Epidermal melanocyte (primary cell): ENCODE results near the gene ASB13.
"Not testable (repeated sequence)": the region's sequence is repeated elsewhere in the genome, so short reads cannot be mapped to it uniquely, and the experiment has no call there.

Source experiments
- DNase-seq: peaks from one replicate; pipeline ENCODE4 v3.0.0; 2011; ENCODE audit warnings: low spot score; ENCODE audit not compliant: insufficient read length

ASB13 gene

GRCh38 chr10:5623081-5623748 is 43.2 kb downstream of the ASB13 start:
- peak; percentile 76 for DNase-seq

GRCh38 chr10:5622186-5622960 is 44.0 kb downstream of the ASB13 start:
- no peak for DNase-seq

DNA sequence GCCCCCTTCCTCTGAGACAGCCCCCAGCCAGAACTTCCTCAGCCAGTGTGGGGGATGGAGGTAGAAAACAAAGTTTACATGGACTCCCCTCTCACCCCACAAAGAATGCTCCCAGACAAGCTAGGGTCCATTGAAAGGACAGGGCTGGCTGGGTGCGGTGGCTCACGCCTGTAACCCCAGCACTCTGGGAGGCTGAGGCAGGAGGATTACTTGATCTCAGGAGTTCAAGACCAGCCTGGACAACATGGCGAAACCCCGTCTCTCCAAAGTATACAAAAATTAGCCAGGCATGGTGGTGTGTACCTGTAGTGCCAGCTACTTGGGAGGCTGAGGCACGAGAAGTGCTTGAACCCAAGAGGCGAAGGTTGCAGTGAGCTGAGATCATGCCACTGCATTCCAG is 45.0 kb downstream of the ASB13 start:
- not testable (repeated sequence) for DNase-seq

DNA sequence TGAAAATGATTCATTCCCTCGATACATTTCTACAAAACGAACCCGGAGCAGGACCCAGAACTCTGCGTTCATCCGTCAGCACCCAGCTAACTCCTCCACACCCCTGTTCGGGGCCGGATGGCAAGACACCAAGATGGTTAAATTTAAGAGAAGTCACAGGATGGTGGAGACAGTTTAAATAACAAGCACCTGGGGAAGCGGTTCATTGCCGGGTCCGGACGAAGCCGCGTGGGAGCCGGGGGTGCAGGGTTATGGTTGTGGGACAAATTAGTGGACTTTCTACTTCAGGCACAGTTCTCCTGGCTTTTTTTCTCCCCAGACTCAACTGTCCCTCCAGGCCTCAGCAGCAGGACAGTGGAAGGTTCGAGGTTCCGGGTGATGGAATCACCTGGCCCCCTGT is 45.4 kb downstream of the ASB13 start:
- no peak for DNase-seq

DNA sequence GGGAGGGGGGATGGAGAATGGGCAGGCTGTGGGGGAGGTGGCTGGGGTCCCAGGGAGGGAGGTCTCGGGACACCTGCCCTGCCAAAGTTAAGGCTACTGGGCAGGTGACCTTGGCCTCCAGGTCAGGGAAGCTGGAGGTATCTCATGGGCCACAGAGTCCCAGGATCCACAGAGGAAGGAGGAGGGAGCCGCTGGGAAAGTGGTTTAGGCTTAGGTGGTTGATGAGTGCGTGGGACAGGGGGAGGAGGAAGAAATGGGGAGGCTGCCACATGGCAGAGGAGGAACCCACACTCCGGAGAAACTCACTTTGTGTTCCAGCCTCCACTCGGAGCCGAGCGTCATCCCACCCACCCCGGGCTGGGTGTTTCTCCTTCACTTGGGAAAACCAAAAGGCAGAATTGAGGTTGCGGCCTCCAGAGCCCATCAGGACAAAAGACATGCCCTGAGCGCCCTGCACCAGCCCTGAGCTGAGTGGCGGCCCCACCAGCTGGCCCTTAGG is 46.1 kb downstream of the ASB13 start:
- no peak for DNase-seq

DNA sequence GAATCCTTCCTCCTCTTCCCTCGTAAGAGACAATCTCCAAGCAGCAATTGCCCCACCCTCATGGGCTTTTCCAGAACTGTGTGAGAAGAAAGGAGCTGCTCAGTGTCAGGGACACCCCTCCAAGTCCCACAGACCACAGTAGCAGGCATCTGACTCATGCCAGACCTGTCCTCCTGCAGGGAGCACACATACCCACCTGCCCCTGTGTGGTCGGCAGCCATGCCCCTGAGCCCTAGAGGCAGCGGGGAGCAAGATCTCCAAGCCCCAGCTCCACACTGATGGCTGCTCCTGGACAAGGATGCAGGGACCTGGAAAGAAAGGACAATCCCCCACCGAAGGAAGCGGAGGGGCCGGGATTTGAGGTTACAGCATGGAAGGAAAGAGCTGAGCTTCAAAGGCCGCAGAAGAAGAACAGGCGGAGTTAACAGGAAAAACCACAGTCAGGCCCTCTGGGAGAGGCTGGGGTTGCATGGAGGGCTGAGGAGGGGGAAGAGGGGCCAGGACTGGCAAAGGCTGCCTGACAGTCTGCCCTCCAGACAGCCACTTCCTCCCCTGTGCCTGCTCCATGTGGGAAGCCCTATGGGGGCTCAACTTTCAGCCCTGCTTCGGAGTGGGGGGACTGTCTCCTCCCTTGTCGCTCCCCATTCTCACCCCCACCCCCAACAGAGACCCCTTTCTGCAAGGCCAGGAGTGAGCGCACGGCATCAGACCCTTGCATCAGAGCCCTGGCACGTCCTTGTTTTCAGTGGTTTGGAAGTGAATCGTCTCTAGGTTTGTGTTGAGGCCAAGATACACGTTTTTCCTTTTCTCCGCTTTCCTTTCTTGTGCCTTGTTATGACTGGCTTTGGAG is 46.8 kb downstream of the ASB13 start:
- no peak for DNase-seq

DNA sequence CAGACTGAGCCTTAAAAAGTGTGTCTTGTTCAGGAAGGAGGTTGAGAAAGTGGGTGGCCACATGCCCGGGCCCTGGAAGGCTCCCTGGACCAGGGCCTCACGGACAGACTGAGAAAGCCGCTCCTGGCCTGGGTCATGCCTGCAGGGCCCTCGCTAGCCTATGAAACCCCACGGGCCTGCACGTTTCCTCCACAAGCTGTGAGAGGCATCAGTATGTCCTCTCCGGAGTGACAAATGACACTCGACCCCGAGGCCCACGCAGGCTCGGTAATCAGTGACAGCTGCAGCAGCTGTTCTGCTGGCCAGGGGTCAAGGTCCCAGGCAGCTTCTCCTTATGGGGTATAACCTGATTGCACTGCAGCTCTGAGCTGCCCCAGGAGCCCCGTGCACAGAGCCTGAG is 47.6 kb downstream of the ASB13 start:
- DNase-seq = no peak

GRCh38 chr10:5618042-5618441 is 48.4 kb downstream of the ASB13 start:
- DNase-seq = no peak

DNA sequence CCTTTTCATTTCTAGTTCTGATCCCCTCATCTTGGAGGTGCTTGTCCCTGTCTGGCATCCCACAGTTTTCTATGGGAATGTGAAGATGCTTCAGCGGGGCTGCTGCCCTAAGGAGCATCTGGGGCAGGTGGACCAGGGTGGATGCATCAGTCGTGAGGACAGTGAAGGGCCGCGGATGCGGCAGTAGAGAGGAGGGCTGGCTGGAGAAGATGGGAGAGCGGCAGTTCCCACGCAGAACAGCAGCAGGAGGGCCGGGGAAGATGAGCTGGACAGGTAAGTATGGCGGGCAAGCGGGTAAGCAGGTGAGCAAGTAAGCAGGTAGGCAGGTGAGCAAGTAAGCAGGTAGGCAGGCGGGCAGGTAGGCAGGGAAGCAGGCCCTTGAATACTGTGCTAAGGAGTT is 48.9 kb downstream of the ASB13 start:
- DNase-seq = no peak

- no peak for DNase-seq
Measured at GRCh38 chr10:5616836-5617235, 49.6 kb downstream of the ASB13 start.

DNA sequence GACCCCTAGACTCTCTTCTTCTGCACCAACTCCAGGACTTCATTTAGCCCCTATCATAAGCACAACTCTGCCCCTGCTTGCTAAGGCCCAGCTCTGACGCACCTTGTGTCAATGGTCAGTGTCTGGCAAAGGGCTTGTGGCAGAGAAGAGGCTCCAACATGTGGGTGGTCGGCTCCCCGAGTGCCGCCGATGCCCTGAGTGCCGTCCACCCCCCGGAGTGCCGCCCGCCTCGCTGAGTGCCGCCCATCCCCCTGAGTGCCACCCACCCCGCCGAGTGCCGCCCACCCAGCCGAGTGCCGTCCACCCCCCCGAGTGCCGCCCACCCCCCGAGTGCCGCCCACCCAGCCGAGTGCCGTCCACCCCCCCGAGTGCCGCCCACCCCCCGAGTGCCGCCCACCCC is 50.3 kb downstream of the ASB13 start:
- no peak for DNase-seq

DNA sequence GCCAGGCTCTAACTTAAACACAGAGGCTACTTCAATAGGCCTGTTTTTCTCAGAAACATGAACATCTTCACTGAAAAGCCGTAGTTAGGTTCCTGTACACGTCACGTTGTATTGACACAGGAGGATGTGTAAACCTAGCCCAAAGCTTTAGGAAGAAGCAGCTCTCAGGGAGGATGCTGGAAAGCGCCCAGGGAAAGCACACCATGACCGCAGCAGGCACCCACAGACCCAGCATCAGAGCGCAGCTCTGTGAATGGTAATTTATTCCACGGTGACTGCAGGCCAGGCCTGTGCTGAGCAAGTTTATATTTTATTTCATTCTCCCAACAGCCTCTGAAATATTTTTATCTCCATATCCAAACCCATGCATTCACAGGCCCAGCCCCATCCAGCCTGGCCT is 51.1 kb downstream of the ASB13 start:
- DNase-seq = no peak

- DNase-seq = peak; percentile 60
Measured at GRCh38 chr10:5614155-5614721, 52.2 kb downstream of the ASB13 start.

GRCh38 chr10:5613481-5614154 is 52.8 kb downstream of the ASB13 start:
- no peak for DNase-seq

DNA sequence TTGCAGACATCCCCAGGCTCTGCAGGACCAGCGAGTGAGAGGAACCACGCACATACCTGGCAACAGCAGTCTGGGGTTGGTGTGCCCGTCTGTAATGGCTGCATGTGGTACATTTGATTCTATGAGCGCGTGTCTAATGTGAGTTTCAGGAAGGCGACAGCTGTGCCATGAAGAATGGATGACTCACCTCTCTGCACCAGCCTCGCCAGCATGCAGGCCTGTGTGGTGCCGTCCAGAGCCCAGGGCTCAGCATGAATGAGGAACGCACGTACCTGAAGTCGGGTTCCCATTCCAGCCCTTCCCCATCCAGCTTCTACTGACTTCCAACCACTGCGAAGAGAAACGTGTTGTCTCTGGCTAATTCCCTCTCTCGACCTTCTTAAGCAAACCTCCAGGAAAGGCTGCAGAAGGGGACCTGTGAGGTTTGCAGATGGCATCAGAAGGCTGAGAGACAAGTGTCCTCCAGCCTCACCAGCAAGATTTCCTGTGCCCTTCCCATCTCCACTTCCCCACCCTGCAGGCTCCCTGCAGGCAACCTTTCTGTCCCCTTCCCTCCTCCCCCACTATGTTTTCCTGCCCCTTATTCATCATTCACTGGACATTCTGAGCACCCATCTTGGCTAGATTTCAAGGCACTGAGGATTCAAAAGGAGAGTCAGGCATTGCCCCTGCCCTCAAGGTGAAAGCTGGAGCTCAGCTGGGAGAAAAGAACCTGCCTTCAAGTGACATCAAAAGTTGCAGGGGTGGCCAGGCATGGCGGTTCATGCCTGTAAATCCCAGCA is 54.3 kb downstream of the ASB13 start:
- no peak for DNase-seq

- no peak for DNase-seq
Measured at GRCh38 chr10:5609952-5610616, 56.3 kb downstream of the ASB13 start.

- peak; percentile 88 for DNase-seq
Measured at GRCh38 chr10:5608608-5609220, 57.7 kb downstream of the ASB13 start.

- no peak for DNase-seq
Measured at GRCh38 chr10:5607594-5607993, 58.8 kb downstream of the ASB13 start.

DNA sequence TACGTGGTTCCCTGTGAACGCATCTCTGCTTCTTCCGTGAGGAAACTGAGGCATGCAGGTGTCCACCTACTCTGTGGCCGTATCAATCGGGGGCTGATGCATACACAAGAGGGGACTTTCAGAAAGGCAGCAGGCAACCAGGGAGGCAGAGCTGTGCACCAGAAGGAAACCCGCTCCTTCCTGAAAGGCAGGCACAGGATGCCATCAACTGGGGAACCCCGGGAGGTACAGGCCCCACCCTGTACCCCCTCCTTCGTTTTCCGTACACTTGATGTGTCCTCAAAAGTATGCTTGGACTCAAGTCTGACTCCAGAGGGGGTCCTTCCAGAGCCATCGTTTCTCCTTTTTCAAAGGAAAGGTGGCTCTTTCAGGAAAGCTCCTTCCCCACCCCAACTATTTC is 59.5 kb downstream of the ASB13 start:
- no peak for DNase-seq
